H9 (cell line): ENCODE data around the gene MTG2. TPM values are rescaled to one million over a fixed set of nuclear protein-coding genes. Genes with fewer than 3 reads are reported as not detected.

Experiments used
- DNase-seq: peaks from one replicate; pipeline ENCODE4 v3.0.0-alpha.2; 2017
- H2AFZ ChIP-seq: one replicate; pipeline ENCODE4 v1.6.1; 2013; ENCODE audit warnings: mild to moderate bottlenecking, low read length, control low read depth, moderate library complexity
- H2AK5ac ChIP-seq: 2 replicates; pipeline ENCODE4 v1.6.1; 2013; ENCODE audit warnings: low read length, control low read depth, mixed read lengths; ENCODE audit not compliant: insufficient read length
- H2BK120ac ChIP-seq: one replicate; pipeline ENCODE4 v1.6.1; 2013; ENCODE audit warnings: low read depth, mild to moderate bottlenecking, low read length, control low read depth, inconsistent platforms; ENCODE audit not compliant: poor library complexity, severe bottlenecking
- H2BK12ac ChIP-seq: 2 replicates; pipeline ENCODE4 v1.6.1; 2013; ENCODE audit warnings: low read length, control low read depth, mixed read lengths, low read depth; ENCODE audit not compliant: insufficient read length
- H2BK15ac ChIP-seq: 2 replicates; pipeline ENCODE4 v1.6.1; 2013; ENCODE audit warnings: low read depth, low read length, control low read depth
- H2BK20ac ChIP-seq: one replicate; pipeline ENCODE4 v1.6.1; 2013; ENCODE audit warnings: low read depth, mild to moderate bottlenecking, low read length, control low read depth, inconsistent platforms; ENCODE audit not compliant: poor library complexity, severe bottlenecking
- H2BK5ac ChIP-seq: 2 replicates; pipeline ENCODE4 v1.6.1; 2013; ENCODE audit warnings: low read length, control low read depth, mixed read lengths; ENCODE audit not compliant: insufficient read length
- H3K14ac ChIP-seq: 2 replicates; pipeline ENCODE4 v1.6.1; 2013; ENCODE audit warnings: low read length, control low read depth; ENCODE audit not compliant: insufficient read depth
- H3K18ac ChIP-seq: 2 replicates; pipeline ENCODE4 v1.6.1; 2013; ENCODE audit warnings: low read depth, mild to moderate bottlenecking, mixed read lengths, low read length, control low read depth; ENCODE audit not compliant: insufficient read length
- H3K23ac ChIP-seq: 2 replicates; pipeline ENCODE4 v1.6.1; 2013; ENCODE audit warnings: low read length, control low read depth, mixed read lengths, low read depth; ENCODE audit not compliant: insufficient read length
- H3K23me2 ChIP-seq: 2 replicates; pipeline ENCODE4 v1.6.1; 2013; ENCODE audit warnings: low read depth, mild to moderate bottlenecking, mixed read lengths, low read length, control low read depth; ENCODE audit not compliant: insufficient read length, poor library complexity, severe bottlenecking
- H3K27ac ChIP-seq: 2 replicates; pipeline ENCODE4 v1.5.1; 2013; ENCODE audit warnings: low read length, control low read depth, mixed read lengths, low read depth; ENCODE audit not compliant: insufficient read length
- H3K27me3 ChIP-seq: 2 replicates; pipeline ENCODE4 v1.6.1; 2013; ENCODE audit warnings: low read length, control low read depth, inconsistent platforms; ENCODE audit not compliant: insufficient read depth
- H3K4ac ChIP-seq: 2 replicates; pipeline ENCODE4 v1.6.1; 2013; ENCODE audit warnings: low read depth, mild to moderate bottlenecking, control low read depth, inconsistent platforms, low read length, moderate library complexity
- H3K4me1 ChIP-seq: 2 replicates; pipeline ENCODE4 v1.6.1; 2013; ENCODE audit warnings: low read length, control low read depth, inconsistent platforms; ENCODE audit not compliant: insufficient read depth
- H3K4me2 ChIP-seq: 2 replicates; pipeline ENCODE4 v1.6.1; 2013; ENCODE audit warnings: low read length, control low read depth, mixed read lengths; ENCODE audit not compliant: insufficient read length, insufficient read depth
- H3K56ac ChIP-seq: 2 replicates; pipeline ENCODE4 v1.6.1; 2013; ENCODE audit warnings: low read depth, mild to moderate bottlenecking, mixed read lengths, low read length, control low read depth; ENCODE audit not compliant: insufficient read length
- H3K79me1 ChIP-seq: 2 replicates; pipeline ENCODE4 v1.6.1; 2013; ENCODE audit warnings: low read depth, mild to moderate bottlenecking, moderate library complexity, low read length, control low read depth, inconsistent platforms; ENCODE audit not compliant: insufficient read depth, poor library complexity, severe bottlenecking
- H3K79me2 ChIP-seq: 2 replicates; pipeline ENCODE4 v1.6.1; 2013; ENCODE audit warnings: low read length, control low read depth, inconsistent platforms; ENCODE audit not compliant: insufficient read depth
- H3K9ac ChIP-seq: 2 replicates; pipeline ENCODE4 v1.6.1; 2013; ENCODE audit warnings: low read length, control low read depth, mixed read lengths; ENCODE audit not compliant: insufficient read length; ENCODE audit errors: extremely low read depth
- H3K9me3 ChIP-seq: one replicate; pipeline ENCODE4 v1.6.1; 2013; ENCODE audit warnings: low read depth, low read length, inconsistent platforms; ENCODE audit not compliant: control insufficient read depth
- H3T11ph ChIP-seq: one replicate; pipeline ENCODE4 v1.6.1; 2013; ENCODE audit warnings: mild to moderate bottlenecking, low read length, control low read depth, inconsistent platforms
- H4K20me1 ChIP-seq: one replicate; pipeline ENCODE4 v1.6.1; 2013; ENCODE audit not compliant: control insufficient read depth, insufficient read length, insufficient read depth
- H4K5ac ChIP-seq: 2 replicates; pipeline ENCODE4 v1.6.1; 2013; ENCODE audit warnings: low read depth, mild to moderate bottlenecking, mixed read lengths, low read length, control low read depth; ENCODE audit not compliant: insufficient read length
- H4K8ac ChIP-seq: replicated peaks from 2 replicates; pipeline ENCODE4 v1.6.1; 2013; ENCODE audit warnings: low read length, control low read depth, mixed read lengths, low read depth; ENCODE audit not compliant: insufficient read length
- H4K91ac ChIP-seq: 2 replicates; pipeline ENCODE4 v1.6.1; 2013; ENCODE audit warnings: low read depth, mild to moderate bottlenecking, moderate library complexity, mixed read lengths, low read length, control low read depth; ENCODE audit not compliant: insufficient read length
- H3K27ac Mint-ChIP-seq, 3 experiments: 2 replicates in 2 of 3; 3 replicates in 1 of 3; pipeline ENCODE4 v1.8.0; 2020 to 2021; ENCODE audit warnings: mixed read lengths in 3 of 3, mild to moderate bottlenecking in 1 of 3, moderate library complexity in 1 of 3
- H3K27me3 Mint-ChIP-seq: 2 replicates; pipeline ENCODE4 v1.8.0; 2021; ENCODE audit warnings: low read depth, mild to moderate bottlenecking, moderate library complexity, mixed read lengths
- H3K36me3 Mint-ChIP-seq, 3 experiments: 2 replicates in 2 of 3; 3 replicates in 1 of 3; pipeline ENCODE4 v1.8.0; 2020 to 2021; ENCODE audit warnings: low read depth in 3 of 3, mixed read lengths in 3 of 3; ENCODE audit not compliant: insufficient read depth in 1 of 3
- H3K4me1 Mint-ChIP-seq, 2 experiments: 2 replicates each; pipeline ENCODE4 v1.8.0; 2020; ENCODE audit warnings: mixed read lengths in 2 of 2
- H3K4me3 Mint-ChIP-seq, 2 experiments: 2 replicates in 1 of 2; 3 replicates in 1 of 2; pipeline ENCODE4 v1.8.0; 2020 to 2021; ENCODE audit warnings: mild to moderate bottlenecking in 2 of 2, mixed read lengths in 2 of 2, moderate library complexity in 1 of 2
- H3K9me3 Mint-ChIP-seq, 2 experiments: 2 replicates in 1 of 2; 3 replicates in 1 of 2; pipeline ENCODE4 v1.8.0; 2020; ENCODE audit warnings: mild to moderate bottlenecking in 2 of 2, mixed read lengths in 2 of 2, moderate library complexity in 1 of 2
- WGBS: extraction: QIAGEN DNeasy Blood & Tissue Kit; methylation state at CpG from one replicate; pipeline ENCODE4 v1.1.7; 2013; ENCODE audit warnings: missing lambda C conversion rate, low lambda C conversion rate, mixed read lengths; ENCODE audit not compliant: insufficient read length; ENCODE audit errors: extremely low coverage; 5-methylcytosine and 5-hydroxymethylcytosine counted together
- total RNA-seq: library from RNA; stranded (reverse); gene quantifications from 2 replicates; pipeline ENCODE4 v1.2.1, GENCODE V29; 2021
- TF ChIP-seq, protein P1 (sequence below): fragments of 200-600 bp; sonication (generic); conservative IDR thresholded peaks from 3 replicates; pipeline ENCODE4 v1.8.0; 2021; ENCODE audit warnings: antibody characterized with exemption, mild to moderate bottlenecking

The MTG2 gene
- total RNA-seq, 1 experiment from 2014 or later, result 25.1 TPM

DNA sequence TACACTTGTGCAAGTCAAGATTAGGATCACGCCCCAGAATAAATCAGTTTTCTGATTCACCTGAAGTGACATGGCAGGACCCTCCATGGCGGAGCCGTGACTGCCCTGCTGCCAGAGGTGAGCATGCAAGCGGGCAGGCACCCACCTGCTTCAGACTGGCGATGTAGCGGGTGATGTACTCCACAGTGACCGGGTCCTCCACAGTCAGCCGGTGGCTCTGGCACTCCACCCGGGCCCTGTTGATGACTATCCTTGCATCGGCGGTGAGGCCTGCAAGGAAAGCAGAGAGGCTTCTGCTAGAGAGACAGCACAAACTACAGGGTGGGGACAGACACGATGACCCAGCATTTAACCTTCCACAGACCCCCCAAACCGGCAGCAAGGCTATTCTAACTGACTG lies 43.2 kb upstream of the MTG2 start:
- Histone ChIP-seq H4K5ac (no peak overlapping the region), H4K20me1 (no peaks in the 10 kb centered on the region), H3K27me3 (no peaks in the 10 kb centered on the region), H3K4me1 (no peaks in the 10 kb centered on the region), H3K18ac (no peak overlapping the region), H3K4me2 (no peak overlapping the region), H3T11ph (no peak overlapping the region), H2BK12ac (no peak overlapping the region), H2BK5ac (no peak overlapping the region), H2AFZ (no peak overlapping the region), H2AK5ac (no peak overlapping the region), H3K79me2 (peaks cover 18% of the 10 kb centered on the region; the same call in 1 of the 2 replicates), H2BK15ac (no peak overlapping the region), H3K23ac (no peak overlapping the region), H3K27ac (no peak overlapping the region), H3K14ac (no peak overlapping the region), H4K8ac (no peak overlapping the region), H4K91ac (no peak overlapping the region), H2BK120ac (no peak overlapping the region), H3K4ac (no peak overlapping the region), H3K9ac (no peak overlapping the region), H2BK20ac (no peak overlapping the region), H3K23me2 (peaks cover 7% of the 10 kb centered on the region), H3K56ac (no peak overlapping the region), H3K9me3 (no peaks in the 10 kb centered on the region), H3K79me1 (no peaks in the 10 kb centered on the region)
- H3K27me3 Mint-ChIP-seq, result no peaks in the 10 kb centered on the region; the same call in 1 of the 2 replicates
- H3K9me3 Mint-ChIP-seq, result no peaks in the 10 kb centered on the region; a peak in 1 of 5 replicates
- WGBS, result no CpG with 5 or more reads among the region's 13 CpGs
- peak overlapping the region in 1 of 3 experiments; percentile 40; a peak in 1 of 7 replicates for H3K27ac Mint-ChIP-seq
- H3K4me3 Mint-ChIP-seq, result no peak overlapping the region
- TF ChIP-seq, protein P1, sequence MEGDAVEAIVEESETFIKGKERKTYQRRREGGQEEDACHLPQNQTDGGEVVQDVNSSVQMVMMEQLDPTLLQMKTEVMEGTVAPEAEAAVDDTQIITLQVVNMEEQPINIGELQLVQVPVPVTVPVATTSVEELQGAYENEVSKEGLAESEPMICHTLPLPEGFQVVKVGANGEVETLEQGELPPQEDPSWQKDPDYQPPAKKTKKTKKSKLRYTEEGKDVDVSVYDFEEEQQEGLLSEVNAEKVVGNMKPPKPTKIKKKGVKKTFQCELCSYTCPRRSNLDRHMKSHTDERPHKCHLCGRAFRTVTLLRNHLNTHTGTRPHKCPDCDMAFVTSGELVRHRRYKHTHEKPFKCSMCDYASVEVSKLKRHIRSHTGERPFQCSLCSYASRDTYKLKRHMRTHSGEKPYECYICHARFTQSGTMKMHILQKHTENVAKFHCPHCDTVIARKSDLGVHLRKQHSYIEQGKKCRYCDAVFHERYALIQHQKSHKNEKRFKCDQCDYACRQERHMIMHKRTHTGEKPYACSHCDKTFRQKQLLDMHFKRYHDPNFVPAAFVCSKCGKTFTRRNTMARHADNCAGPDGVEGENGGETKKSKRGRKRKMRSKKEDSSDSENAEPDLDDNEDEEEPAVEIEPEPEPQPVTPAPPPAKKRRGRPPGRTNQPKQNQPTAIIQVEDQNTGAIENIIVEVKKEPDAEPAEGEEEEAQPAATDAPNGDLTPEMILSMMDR, result no peak
- H3K36me3 Mint-ChIP-seq, result peaks cover 36 to 76% (median 59%) of the 10 kb centered on the region in 3 experiments; a peak in 6 of 7 replicates
- peaks cover 17 to 18% of the 10 kb centered on the region in 2 experiments for H3K4me1 Mint-ChIP-seq
- no peak for DNase-seq
